Measurements from ENCODE around the gene IFT88.

IFT88 gene

DNA sequence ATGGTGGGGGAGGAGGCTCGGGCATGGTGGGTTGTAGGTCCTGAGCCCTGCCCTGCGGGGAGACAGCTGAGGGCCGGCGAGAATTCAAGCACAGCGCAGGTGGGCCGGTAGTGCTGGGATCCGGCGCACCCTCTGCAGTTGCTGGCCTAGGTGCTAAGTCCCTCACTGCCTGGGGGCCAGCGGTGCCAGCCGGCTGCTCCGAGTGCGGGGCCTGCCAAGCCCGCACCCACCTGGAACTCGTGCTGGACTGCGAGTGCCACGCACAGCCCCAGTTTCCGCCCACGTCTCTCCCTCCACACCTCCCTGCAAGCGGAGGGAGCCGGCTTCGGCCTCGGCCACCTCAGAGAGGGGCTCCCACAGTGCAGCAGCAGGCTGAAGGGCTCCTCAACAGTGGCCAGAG, 173.1 kb downstream of the IFT88 start:
- no peak for TF ChIP-seq REST (IDR thresholded peaks at IDR 0.05; ENCODE audit: low read depth)
- no peak for TF ChIP-seq NFIC (IDR thresholded peaks at IDR 0.05)
- no peak for TF ChIP-seq FOXM1 (IDR thresholded peaks at IDR 0.05; ENCODE audit: borderline replicate concordance, low read depth)
- TF ChIP-seq, protein P1, sequence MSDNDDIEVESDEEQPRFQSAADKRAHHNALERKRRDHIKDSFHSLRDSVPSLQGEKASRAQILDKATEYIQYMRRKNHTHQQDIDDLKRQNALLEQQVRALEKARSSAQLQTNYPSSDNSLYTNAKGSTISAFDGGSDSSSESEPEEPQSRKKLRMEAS (IDR thresholded peaks at IDR 0.05): no peak
- no peak for TF ChIP-seq ZBTB7A (IDR thresholded peaks at IDR 0.05; ENCODE audit: low read depth)
- TF ChIP-seq, protein P2, sequence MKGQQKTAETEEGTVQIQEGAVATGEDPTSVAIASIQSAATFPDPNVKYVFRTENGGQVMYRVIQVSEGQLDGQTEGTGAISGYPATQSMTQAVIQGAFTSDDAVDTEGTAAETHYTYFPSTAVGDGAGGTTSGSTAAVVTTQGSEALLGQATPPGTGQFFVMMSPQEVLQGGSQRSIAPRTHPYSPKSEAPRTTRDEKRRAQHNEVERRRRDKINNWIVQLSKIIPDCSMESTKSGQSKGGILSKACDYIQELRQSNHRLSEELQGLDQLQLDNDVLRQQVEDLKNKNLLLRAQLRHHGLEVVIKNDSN (IDR thresholded peaks at IDR 0.05): no peak
- no peak for TF ChIP-seq TAF1 (IDR thresholded peaks at IDR 0.05; ENCODE audit: low read depth)
- no peak for TF ChIP-seq YY1 (IDR thresholded peaks at IDR 0.05; ENCODE audit: low read depth)
- TF ChIP-seq CREB1 (IDR thresholded peaks at IDR 0.05; ENCODE audit: low read depth): no peak
- TF ChIP-seq TCF12 (IDR thresholded peaks at IDR 0.05; ENCODE audit: low read depth): no peak
- TF ChIP-seq CEBPB (IDR thresholded peaks at IDR 0.05): no peak

All from Ishikawa (cell line).